ENCODE data around the gene HSCB.
"Not testable (repeated sequence)": the region's sequence is repeated elsewhere in the genome, so short reads cannot be mapped to it uniquely, and the experiment has no call there.

Gene HSCB, protein sequence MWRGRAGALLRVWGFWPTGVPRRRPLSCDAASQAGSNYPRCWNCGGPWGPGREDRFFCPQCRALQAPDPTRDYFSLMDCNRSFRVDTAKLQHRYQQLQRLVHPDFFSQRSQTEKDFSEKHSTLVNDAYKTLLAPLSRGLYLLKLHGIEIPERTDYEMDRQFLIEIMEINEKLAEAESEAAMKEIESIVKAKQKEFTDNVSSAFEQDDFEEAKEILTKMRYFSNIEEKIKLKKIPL

GRCh38 chr22:28741785-28742561, at the start of gene HSCB, which contains the start of gene CHEK2:
Gene HSCB, plus strand, starts transcription at chr22:28742039. Its CDS starts 57 bp downstream, at chr22:28742096.
Gene CHEK2, minus strand, starts transcription at chr22:28741820. Its CDS starts 7,099 bp downstream, at chr22:28734721.
- DNase-seq (ENCODE audit: low read depth in 3 of 3), result peak; percentile 95 to 98 (median 97)

DNA sequence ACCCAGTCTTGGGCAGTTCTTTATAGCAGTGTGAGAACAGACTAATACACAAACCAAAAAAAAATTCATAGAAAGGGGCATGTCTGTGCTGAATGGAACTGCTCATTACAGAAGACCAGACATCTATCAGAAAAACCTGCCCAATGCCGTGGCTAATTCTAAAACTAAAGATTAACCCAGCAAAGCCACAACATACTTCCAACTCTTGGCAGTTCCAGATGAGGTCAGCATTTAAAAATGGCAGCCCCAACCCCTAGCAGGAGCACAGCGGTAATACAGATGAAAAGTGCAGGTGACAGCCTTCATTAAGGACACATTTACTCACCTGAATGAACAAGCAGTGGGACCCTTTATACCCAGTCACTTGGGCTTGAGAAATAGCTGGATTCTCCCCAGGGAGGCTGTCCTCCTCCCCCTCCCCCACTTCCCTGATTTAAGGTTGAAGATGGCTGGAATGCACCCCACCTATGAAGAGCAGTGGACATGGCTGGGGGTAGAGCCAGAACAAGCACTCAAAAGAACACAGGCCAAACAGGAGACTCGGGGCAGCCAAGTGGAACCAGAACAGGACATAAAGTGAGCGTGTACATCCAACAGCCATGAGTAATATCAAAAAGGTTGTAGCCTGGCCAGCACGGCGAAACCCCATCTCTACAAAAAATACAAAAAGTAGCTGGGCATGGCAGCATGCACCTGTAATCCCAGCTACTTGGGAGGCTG, 48.6 kb upstream of the HSCB start:
- not testable (repeated sequence) for DNase-seq (ENCODE audit: low read depth in 3 of 3)

GRCh38 chr22:28702891-28703290, 38.9 kb upstream of the HSCB start:
- no peak for DNase-seq (ENCODE audit: low read depth in 3 of 3)

DNA sequence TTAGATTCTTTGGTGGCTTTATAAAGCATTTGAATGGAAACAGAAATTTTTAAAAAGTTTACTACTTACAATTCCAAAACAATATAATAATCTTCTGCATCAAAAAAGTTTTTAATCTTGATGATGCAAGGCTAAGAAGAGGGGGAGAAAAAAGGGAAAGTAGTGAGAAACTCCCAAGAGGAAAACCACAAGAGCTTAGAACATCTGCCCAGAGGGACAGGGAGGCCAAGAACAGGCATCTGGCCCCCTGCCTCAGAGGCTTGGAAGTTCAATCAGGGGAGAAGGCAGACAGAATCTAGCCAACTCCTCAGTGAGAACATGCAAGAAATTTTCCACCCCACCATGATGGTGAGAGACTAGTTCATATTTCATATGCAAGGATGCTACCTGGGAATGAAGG, 38.4 kb upstream of the HSCB start:
- DNase-seq (ENCODE audit: low read depth in 3 of 3), result no peak

DNA sequence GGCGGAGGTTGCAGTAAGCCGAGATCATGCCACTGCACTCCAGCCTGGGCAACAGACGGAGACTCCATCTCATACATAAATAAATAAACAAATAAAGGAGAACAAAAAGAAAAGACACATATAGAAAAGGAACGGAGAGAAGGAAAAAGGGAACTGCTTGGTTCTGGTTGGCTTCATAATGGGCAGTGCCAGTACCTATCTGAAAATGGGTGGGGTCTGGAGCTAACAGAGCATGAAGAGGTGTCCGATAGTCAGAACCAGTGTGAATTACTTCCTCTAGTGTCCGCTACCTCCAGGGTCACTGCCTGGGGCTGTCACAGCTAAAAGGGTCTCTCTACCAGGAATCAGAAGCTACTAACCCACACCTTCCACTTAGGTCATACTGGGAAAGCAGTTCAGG, 35.0 kb upstream of the HSCB start:
- DNase-seq (ENCODE audit: low read depth in 3 of 3), result no peak

GRCh38 chr22:28710107-28710506, 31.7 kb upstream of the HSCB start:
- DNase-seq (ENCODE audit: low read depth in 3 of 3), result no peak

GRCh38 chr22:28710576-28711191, 31.2 kb upstream of the HSCB start:
- DNase-seq (ENCODE audit: low read depth in 3 of 3), result no peak

- DNase-seq (ENCODE audit: low read depth in 3 of 3), result no peak
Observed at GRCh38 chr22:28711341-28711740, 30.5 kb upstream of the HSCB start.

DNA sequence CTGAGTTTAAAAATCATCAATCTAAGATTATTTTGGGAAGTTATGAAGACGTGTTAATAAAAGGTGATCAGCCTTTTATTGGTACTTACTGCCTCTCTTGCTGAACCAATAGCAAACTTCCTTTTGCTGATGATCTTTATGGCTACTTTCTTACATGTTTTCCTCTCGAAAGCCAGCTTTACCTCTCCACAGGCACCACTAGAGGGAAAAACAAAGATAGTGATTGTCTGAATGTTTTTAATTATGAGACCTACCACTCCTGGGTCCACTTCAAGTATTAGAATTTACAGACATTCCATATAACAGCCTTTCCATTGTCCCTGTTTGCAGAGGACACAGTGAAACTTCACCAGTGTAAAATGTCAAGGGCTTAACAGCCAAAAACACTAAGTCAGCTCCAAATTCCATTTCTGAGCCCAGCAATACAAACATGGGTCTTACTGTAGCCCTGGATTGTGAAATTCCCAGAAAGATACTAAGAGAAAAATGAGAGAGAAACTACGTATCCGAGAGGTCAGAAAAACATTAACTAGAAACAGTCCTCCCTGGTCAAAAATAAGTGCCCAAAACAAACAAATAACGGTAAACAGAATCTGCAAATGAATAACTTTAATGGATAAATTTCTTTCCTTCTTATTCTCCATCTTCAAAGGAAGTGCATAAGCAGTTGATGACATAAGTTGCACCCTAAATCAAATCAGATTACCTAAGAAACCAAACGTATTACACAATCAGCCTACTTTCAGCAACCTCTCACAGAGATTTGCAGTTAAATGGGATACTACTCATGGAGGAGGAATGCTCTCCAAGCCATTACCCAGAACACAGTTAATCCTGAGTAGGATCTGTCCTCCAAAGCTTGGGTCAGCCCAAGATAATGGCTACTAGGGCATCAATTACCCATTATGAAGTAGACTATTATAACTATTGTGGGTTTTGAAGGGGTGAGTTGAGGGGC, 29.7 kb upstream of the HSCB start:
- DNase-seq (ENCODE audit: low read depth in 3 of 3), result no peak

- no peak for DNase-seq (ENCODE audit: low read depth in 3 of 3)
Observed at GRCh38 chr22:28714043-28714628, 27.7 kb upstream of the HSCB start.

DNA sequence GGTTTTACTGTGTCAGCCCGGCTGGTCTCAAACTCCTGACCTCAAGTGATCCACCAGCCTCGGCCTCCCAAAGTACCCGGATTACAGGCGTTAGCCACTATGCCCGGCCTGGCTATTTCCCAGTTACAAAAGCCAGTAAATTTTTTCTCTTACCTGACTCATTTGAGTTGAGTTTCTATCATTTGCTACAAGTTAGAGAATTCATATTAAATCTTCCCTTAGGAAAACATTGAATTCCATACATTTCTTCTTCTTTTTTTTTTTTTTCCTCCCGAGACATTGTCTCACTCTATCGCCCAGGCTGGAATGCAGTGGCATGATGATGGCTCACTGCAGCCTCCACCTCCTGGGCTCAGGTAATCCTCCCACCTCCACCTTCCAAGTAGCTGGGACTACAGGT, 26.2 kb upstream of the HSCB start:
- DNase-seq (ENCODE audit: low read depth in 3 of 3), result no peak

DNA sequence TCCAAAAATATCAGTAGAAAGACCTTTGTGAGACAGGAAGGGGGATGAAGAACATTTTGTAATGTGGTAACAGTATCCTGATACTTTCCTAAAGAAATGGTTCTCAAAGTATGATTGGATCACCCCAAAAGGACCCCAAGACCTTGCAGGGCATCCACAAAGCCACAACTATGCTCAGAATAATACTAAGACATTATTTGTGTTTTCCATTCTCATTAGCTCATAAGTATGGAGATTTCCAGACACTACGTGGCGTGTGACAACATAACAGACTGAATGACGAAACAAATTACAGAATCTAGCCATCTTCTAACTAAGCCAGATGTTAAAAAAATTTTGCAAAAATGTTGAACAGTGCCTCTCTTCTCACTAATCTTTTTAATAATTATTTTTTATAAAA, 25.2 kb upstream of the HSCB start:
- no peak for DNase-seq (ENCODE audit: low read depth in 3 of 3)

GRCh38 chr22:28718044-28718443, 23.8 kb upstream of the HSCB start:
- no peak for DNase-seq (ENCODE audit: low read depth in 3 of 3)

GRCh38 chr22:28728002-28728401, 13.8 kb upstream of the HSCB start:
- DNase-seq (ENCODE audit: low read depth in 3 of 3), result no peak

GRCh38 chr22:28728621-28729313, 13.1 kb upstream of the HSCB start:
- no peak for DNase-seq (ENCODE audit: low read depth in 3 of 3)

DNA sequence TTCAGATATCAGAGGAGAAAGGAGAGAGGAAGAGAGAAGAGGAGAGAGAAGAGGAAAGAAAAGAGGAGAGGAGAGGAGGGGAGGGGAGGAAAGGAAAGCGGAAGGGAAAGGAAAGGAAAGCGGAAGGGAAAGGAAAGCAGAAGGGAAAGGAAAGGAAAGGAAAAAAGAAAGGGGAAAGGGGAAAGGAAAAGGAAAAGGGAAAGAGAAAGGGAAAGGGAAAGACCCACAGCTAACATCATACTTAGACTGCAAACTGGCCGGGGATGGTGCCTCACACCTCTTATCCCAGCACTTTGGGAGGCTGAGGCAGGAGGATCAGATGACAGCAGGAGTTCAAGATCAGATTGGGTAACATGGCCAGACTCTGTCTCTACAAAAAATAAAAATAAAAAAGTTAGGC, 11.7 kb upstream of the HSCB start:
- DNase-seq (ENCODE audit: low read depth in 3 of 3), result no peak

- DNase-seq (ENCODE audit: low read depth in 3 of 3), result no peak
Observed at GRCh38 chr22:28734393-28734792, 7.4 kb upstream of the HSCB start.

GRCh38 chr22:28736301-28737155, 5.3 kb upstream of the HSCB start:
- no peak for DNase-seq (ENCODE audit: low read depth in 3 of 3)

- no peak for DNase-seq (ENCODE audit: low read depth in 3 of 3)
Observed at GRCh38 chr22:28737701-28738100, 4.1 kb upstream of the HSCB start.
